Kidney (tissue), 14 donors: ENCODE measurements around the gene CDC42BPG. TPM values are rescaled to one million over a fixed set of nuclear protein-coding genes. Genes with fewer than 3 reads are reported as not detected.

Source experiments
- DNase-seq, 5 donors: peaks; one replicate each; pipeline ENCODE4 v3.0.0-alpha.2; 2013 to 2020
- FAIRE-seq: peaks from 2 replicates; lab custom pipeline; 2012; peaks lifted over from hg19 to GRCh38; lab: Jason Lieb, UNC
- H3K27ac ChIP-seq, 2 donors: one replicate each; pipeline ENCODE4 v1.7.0; 2013; ENCODE audit warnings: low read depth in 2 of 2, low read length in 2 of 2, inconsistent platforms in 1 of 2
- H3K27me3 ChIP-seq: one replicate; pipeline ENCODE4 v1.7.1; 2013; ENCODE audit warnings: low read length, inconsistent platforms; ENCODE audit not compliant: control insufficient read depth, insufficient read depth
- H3K36me3 ChIP-seq, 3 donors: one replicate each; pipeline versions ENCODE4 v1.7.0 to v1.7.1; 2013; ENCODE audit warnings: low read length in 3 of 3, control low read depth in 1 of 3, inconsistent platforms in 1 of 3; ENCODE audit not compliant: insufficient read depth in 3 of 3, control insufficient read depth in 2 of 3
- H3K4me1 ChIP-seq, 3 donors: one replicate each; pipeline versions ENCODE4 v1.7.0 to v1.7.1; 2013; ENCODE audit warnings: low read length in 3 of 3, inconsistent platforms in 1 of 3, low read depth in 1 of 3; ENCODE audit not compliant: control insufficient read depth in 2 of 3, insufficient read depth in 2 of 3
- H3K4me3 ChIP-seq, 3 donors: one replicate each; pipeline versions ENCODE4 v1.7.0 to v1.8.1; 2013; ENCODE audit warnings: low read length in 3 of 3, control low read depth in 1 of 3, inconsistent platforms in 1 of 3
- H3K9ac ChIP-seq, 3 donors: one replicate each; pipeline versions ENCODE4 v1.7.0 to v1.7.1; 2013; ENCODE audit warnings: low read length in 3 of 3, control low read depth in 1 of 3, inconsistent platforms in 1 of 3
- H3K9me3 ChIP-seq, 3 donors: one replicate each; pipeline versions ENCODE4 v1.7.0 to v1.7.1; 2013; ENCODE audit warnings: low read length in 3 of 3, control low read depth in 1 of 3, inconsistent platforms in 1 of 3; ENCODE audit not compliant: control insufficient read depth in 2 of 3, insufficient read depth in 1 of 3
- CTCF ChIP-seq: IDR thresholded peaks from 3 replicates; pipeline ENCODE4 v1.5.1; 2012; ENCODE audit warnings: mild to moderate bottlenecking, moderate library complexity, borderline replicate concordance; ENCODE audit not compliant: insufficient read depth; ENCODE audit errors: extremely low read depth
- intact Hi-C: fragments of 100-400 bp; cut with DNase I; formaldehyde crosslinking; loops from one replicate; pipeline ENCODE4 v1.11.1; 2022
- polyA plus RNA-seq: library from polyadenylated mRNA; stranded (reverse); fragments of 350-450 nt; fragmentation: Illumina TruSeq; extraction: RNeasy Lipid Tissue Mini Kit (QIAGEN cat#74804); gene quantifications from one replicate; pipeline ENCODE4 v1.2.3, GENCODE V29; 2014; ENCODE audit warnings: low read depth, low replicate concordance; ENCODE audit not compliant: insufficient read depth
- total RNA-seq: library from RNA; stranded (reverse); fragmentation: NEBNext Ultra II Directional; extraction: Animal tissue kit (Norgen Biotek cat#: 25700); gene quantifications from one replicate; pipeline ENCODE4 v1.2.1, GENCODE V29; 2021
- donor health status: control.
- donor health status: control.
- donor health status: control.
- donor health status: control.
- donor health status: control.
- donor health status: DM: yes; HTN: yes; CAD: no.
- donor health status: Normal renal cell carcinoma (clear cell type).

The CDC42BPG gene
- total and polyA plus RNA-seq, 2 donors from 2014 or later, result 4.5 to 20.7 TPM

- H3K9me3 ChIP-seq, result no peaks in the 10 kb centered on the region
- H3K4me3 ChIP-seq, result peak overlapping the region in 2 of 3 donors; percentile 88 to 99
- no peaks in the 10 kb centered on the region for H3K27me3 ChIP-seq
- no peak for TF ChIP-seq CTCF
- intact Hi-C loops, result no loop called here
- peaks cover 6 to 27% (median 14%) of the 10 kb centered on the region in 3 donors for H3K4me1 ChIP-seq
- H3K27ac ChIP-seq, result no peak overlapping the region
- FAIRE-seq (no peak), DNase-seq (no peak)
- peak overlapping the region in 1 of 3 donors; percentile 88 for H3K9ac ChIP-seq
- H3K36me3 ChIP-seq, result peaks cover 28 to 51% (median 45%) of the 10 kb centered on the region in 3 donors
Observed at GRCh38 chr11:64776425-64776824, 68.0 kb downstream of the CDC42BPG start.

- intact Hi-C loops, result no loop called here
- Histone ChIP-seq H3K27ac (no peak overlapping the region), H3K27me3 (no peaks in the 10 kb centered on the region), H3K4me3 (no peak overlapping the region), H3K36me3 (peaks cover 44 to 74% (median 66%) of the 10 kb centered on the region in 3 donors), H3K9me3 (no peaks in the 10 kb centered on the region), H3K4me1 (peaks cover 6 to 27% (median 14%) of the 10 kb centered on the region in 3 donors), H3K9ac (no peak overlapping the region)
- no peak for FAIRE-seq
- TF ChIP-seq CTCF, result no peak
- DNase-seq, result peak in 1 of 5 donors; percentile 13
Observed at GRCh38 chr11:64774144-64774543, 70.3 kb downstream of the CDC42BPG start.

Other genes with a start within 250 kb of the CDC42BPG start
- 13.3 TPM for gene NRXN2, start 121.5 kb downstream of the CDC42BPG start, total RNA-seq
- gene NRXN2, start 121.5 kb downstream of the CDC42BPG start, polyA plus RNA-seq, result 22.0 TPM
- 42.6 TPM for gene RASGRP2, start 100.5 kb downstream of the CDC42BPG start, total RNA-seq
- gene RASGRP2, start 100.5 kb downstream of the CDC42BPG start, polyA plus RNA-seq, result 14.1 TPM
- 8.6 TPM for gene PYGM, start 84.7 kb downstream of the CDC42BPG start, total RNA-seq
- gene PYGM, start 84.7 kb downstream of the CDC42BPG start, polyA plus RNA-seq, result 2.5 TPM
- gene SF1, start 66.1 kb downstream of the CDC42BPG start, total RNA-seq, result 320 TPM
- gene SF1, start 66.1 kb downstream of the CDC42BPG start, polyA plus RNA-seq, result 87.5 TPM
- gene MAP4K2, start 41.4 kb downstream of the CDC42BPG start, total RNA-seq, result 12.5 TPM
- 15.4 TPM for gene MAP4K2, start 41.4 kb downstream of the CDC42BPG start, polyA plus RNA-seq
- 20.9 TPM for gene MEN1, start 34.1 kb downstream of the CDC42BPG start, total RNA-seq
- gene MEN1, start 34.1 kb downstream of the CDC42BPG start, polyA plus RNA-seq, result 24.0 TPM
- gene EHD1, start 34.0 kb upstream of the CDC42BPG start, total RNA-seq, result 76.1 TPM
- gene EHD1, start 34.0 kb upstream of the CDC42BPG start, polyA plus RNA-seq, result 48.9 TPM
- gene ATG2A, start 72.6 kb upstream of the CDC42BPG start, total RNA-seq, result 26.9 TPM
- gene ATG2A, start 72.6 kb upstream of the CDC42BPG start, polyA plus RNA-seq, result 16.8 TPM
- gene PPP2R5B, start 80.0 kb upstream of the CDC42BPG start, total RNA-seq, result 21.2 TPM
- 16.8 TPM for gene PPP2R5B, start 80.0 kb upstream of the CDC42BPG start, polyA plus RNA-seq
- gene GPHA2, start 91.2 kb upstream of the CDC42BPG start, total RNA-seq, result not detected
- 0.99 TPM for gene GPHA2, start 91.2 kb upstream of the CDC42BPG start, polyA plus RNA-seq
- not detected for gene MAJIN, start 127.5 kb upstream of the CDC42BPG start, total RNA-seq
- 0.80 TPM for gene MAJIN, start 127.5 kb upstream of the CDC42BPG start, polyA plus RNA-seq
- gene BATF2, start 152.3 kb upstream of the CDC42BPG start, total RNA-seq, result 5.9 TPM
- 8.8 TPM for gene BATF2, start 152.3 kb upstream of the CDC42BPG start, polyA plus RNA-seq
- gene ARL2, start 169.5 kb upstream of the CDC42BPG start, total RNA-seq, result 91.6 TPM
- 284 TPM for gene ARL2, start 169.5 kb upstream of the CDC42BPG start, polyA plus RNA-seq
- 29.6 TPM for gene SNX15, start 182.8 kb upstream of the CDC42BPG start, total RNA-seq
- gene SNX15, start 182.8 kb upstream of the CDC42BPG start, polyA plus RNA-seq, result 27.7 TPM
- gene SAC3D1, start 196.6 kb upstream of the CDC42BPG start, total RNA-seq, result 6.8 TPM
- gene SAC3D1, start 196.6 kb upstream of the CDC42BPG start, polyA plus RNA-seq, result 13.4 TPM
- 9.4 TPM for gene NAALADL1, start 213.9 kb upstream of the CDC42BPG start, total RNA-seq
- 17.1 TPM for gene NAALADL1, start 213.9 kb upstream of the CDC42BPG start, polyA plus RNA-seq
- 1.4 TPM for gene CDCA5, start 239.4 kb upstream of the CDC42BPG start, total RNA-seq
- gene CDCA5, start 239.4 kb upstream of the CDC42BPG start, polyA plus RNA-seq, result 0.43 TPM
- 31.4 TPM for gene ZFPL1, start 239.6 kb upstream of the CDC42BPG start, total RNA-seq
- 43.1 TPM for gene ZFPL1, start 239.6 kb upstream of the CDC42BPG start, polyA plus RNA-seq